Caki2 (cell line): ENCODE results near the gene ZNG1B. TPM values are rescaled to one million over a fixed set of nuclear protein-coding genes. Genes with fewer than 3 reads are reported as not detected.
"Not testable (repeated sequence)": the region's sequence is repeated elsewhere in the genome, so short reads cannot be mapped to it uniquely, and the experiment has no call there.

Experiments
- DNase-seq: peaks from one replicate; pipeline ENCODE4 v3.0.0-alpha.2; 2015; ENCODE audit warnings: low read depth
- in situ Hi-C: cut with HindIII; loops from 2 replicates; pipeline ENCODE4 v1.10.0; 2016; ENCODE audit warnings: low sequenced_read_pairs, low pct_unique_long_range_greater_than_20kb, mixed read lengths
- total RNA-seq: library from RNA; depleted of rRNA; stranded (reverse); fragments of >200 nt; shearing (Covaris generic); gene quantifications from 2 replicates; pipeline ENCODE4 v1.2.3, GENCODE V29; 2014; ENCODE audit warnings: low replicate concordance

The ZNG1B gene
- total RNA-seq, 1 experiment from 2014 or later, result 16.4 TPM

DNA sequence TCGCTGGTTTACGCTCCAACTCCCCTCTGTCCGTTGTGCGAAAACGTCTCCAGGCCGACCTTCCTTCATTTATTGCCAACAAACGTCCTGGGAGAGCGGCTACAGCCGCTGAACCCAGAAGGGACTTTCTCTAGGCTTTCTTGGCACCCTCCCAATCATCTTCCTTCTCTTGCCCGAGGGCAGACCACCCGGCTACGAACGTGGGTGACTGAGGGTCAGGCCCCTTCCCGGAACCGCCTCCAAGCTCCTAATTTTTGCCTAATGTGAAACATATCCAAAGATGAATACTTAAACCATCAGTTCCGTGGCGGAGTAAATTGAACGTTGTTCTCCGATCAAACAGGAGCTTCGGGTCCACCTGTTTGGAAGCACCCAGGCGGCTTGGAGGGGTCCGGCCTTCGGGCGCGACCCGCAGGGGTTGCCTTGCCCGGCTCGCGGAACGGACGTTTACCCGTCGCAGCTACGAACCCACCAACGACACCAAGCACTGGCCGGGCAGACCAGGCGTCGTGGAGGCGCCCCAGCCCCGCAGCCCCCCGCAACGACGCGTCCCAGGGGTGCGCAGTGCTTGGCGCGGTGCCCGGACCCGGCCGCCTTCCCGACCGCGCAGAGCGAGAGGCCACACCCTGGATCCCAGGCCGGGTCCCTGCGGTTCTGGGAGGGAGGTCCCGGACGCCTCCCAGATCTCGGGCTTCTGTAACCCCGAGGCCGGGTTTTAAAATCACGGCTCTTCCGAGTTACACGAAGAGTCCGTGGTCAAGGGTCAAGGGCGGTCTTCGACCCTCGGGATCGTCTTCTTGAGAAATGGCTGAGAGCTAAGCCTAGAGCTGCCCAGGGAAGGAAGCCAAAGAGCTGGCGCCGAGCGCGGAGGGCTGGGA is 65.0 kb downstream of the ZNG1B start:
- in situ Hi-C loops, DNase-seq: not testable (repeated sequence)

DNA sequence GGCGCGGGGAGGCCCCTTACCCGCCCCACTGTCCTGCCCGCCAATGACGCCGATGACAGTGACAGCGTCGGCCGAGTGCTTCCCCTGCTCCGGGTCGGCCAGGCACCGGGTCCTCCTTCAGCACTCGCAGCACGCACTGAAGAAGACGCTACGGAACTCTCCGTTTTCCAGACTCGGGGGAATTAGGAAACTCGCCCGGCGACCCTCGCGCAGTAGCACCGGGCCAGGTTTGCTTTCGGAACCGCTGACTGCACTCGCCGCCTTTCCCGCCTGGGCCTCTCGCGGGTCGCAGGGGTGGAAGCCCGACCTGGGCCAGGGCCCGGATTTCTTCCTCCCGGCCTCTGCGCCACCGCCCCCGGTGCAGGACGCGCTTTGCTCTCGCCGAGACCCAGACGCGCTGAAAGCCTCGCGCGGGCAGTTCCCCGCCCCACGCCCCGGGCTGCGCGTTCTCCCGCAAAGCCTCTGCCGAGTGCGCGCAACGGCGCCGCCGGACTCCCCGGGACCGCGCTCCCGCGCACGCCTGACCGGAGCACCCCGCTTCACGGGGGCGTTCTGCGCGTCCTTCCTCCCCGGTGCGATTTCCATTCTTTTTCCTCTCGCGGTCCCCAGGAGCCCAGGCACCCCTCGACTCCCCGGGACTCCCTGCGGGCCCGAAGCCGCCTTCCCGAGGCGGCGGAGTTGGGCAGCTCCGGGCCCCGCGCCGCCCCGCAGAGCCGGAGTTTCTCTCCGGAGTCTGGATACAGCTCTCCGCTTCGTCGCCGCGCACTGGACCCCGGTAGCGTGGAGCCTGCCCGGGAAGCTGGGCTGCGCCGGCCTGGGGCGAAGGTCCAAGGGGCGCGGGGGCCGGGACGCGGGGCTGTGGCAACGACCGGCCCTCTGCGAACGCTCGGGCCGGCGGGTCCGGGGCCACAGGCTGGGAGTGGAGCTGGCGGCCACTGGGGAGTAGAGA is 65.9 kb downstream of the ZNG1B start:
- DNase-seq, in situ Hi-C loops: not testable (repeated sequence)

DNA sequence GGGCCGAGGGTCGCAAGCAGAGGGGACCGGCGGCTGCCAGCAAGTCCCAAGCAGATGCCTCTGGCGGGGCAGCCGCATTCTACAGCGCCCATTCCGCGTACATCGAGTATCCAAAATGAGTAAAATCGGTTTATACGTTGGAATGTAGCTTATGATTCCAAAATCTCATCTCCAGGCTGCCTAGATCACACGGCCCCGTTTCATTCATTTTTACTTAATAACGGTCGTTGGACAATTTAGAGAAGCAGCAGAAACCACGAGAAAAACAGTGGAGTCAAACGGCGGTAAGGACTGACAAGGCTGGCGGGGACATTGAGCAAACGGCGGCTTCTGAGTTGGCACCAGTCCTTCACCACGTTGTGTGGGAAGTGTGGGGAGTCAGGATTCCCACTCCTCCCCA is 66.6 kb downstream of the ZNG1B start:
- not testable (repeated sequence) for DNase-seq

DNA sequence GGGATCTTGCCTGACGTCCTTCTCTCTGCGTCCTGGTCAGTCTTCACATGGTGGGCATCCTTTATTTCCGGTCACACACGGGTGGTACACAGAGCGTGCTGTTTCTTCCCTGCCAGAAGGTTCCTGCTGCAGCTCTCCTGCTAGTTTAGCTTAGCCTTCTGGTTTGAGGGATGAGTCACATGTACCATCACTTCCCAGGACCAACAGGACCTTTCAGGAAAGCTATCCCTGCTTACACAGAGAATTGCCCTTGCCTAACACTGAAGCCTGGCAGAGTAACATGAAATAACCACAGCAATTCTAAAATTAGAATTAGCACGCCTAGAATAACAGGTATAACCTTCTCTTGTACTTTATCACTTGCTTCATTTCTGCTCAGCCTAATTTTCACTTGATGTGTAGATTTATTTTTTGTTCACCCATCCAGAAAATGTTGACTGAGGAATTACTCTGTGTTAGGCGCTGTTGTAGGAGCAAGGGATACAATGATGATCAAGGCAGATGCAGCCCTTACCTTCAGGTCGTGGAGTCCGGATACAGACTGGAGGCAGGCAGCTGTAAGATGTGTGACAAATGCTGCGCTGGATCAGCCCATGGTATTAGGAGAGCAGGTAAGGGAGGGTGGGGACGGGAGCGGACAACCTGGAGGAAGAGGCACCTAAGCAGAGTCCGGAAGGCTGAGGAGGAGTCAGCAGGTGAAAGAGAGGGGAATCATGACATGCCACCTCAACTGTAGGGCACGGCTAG is 70.1 kb downstream of the ZNG1B start:
- in situ Hi-C loops, result not testable (repeated sequence)

More for the DNA sequence above, 66.6 kb downstream of the ZNG1B start:
- in situ Hi-C loops, result not testable (repeated sequence)

DNA sequence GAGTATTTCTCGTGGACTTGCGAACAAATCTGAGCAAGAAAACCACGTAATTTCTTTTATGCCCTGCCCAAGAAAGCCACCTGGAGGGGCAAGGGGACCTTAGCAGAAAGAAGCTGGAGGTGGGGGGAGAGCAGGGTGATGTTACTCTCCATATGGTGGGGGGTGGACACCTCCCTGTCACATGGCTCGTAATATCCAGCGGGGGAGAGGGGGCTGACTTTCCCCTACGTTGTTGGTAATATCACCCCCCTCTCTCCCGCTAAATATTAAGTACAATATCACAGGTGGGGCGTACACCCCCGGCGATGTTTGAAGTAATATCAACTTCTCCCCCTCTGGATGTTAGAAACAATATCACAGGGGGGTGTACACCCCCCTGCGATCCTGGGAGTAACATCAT is 70.7 kb downstream of the ZNG1B start:
- DNase-seq, in situ Hi-C loops: not testable (repeated sequence)

More for the DNA sequence above, 70.1 kb downstream of the ZNG1B start:
- DNase-seq, result not testable (repeated sequence)

DNA sequence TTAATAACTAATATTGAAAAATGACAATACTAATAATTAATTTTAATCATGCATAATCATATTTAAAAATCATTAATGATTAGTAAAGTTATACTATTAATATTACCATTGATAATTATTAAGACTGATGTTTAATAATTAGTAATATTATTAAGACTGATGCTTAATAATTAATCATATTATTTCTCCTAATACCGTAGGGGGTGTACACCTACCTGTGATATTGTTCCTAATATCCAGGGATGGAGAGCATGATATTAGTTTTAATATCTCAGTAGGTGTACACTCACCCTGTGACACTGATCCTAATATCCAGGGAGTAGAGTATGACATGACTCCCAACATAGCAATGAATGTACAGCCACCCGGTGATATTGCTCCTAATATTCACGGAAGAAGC is 73.4 kb downstream of the ZNG1B start:
- DNase-seq, in situ Hi-C loops: not testable (repeated sequence)

DNA sequence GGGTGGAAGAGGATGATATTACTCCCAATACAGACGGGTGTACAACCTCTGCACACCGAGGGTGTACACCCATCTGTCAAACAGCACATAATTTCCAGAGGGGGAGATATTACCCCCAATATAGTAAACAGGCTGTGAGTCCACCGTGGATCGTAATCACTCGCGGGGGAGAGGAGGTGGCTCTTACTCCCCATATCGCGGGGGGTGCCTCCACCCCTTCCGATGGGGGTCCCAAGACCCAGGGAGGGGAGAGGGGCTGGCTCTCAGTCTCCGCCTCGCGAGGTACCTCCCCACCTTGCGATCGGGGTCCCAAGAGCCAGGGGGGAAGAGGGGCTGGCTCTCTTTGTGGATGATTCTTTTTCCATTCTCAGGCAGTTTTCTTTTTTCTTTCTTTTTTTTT is 74.4 kb downstream of the ZNG1B start:
- in situ Hi-C loops, DNase-seq: not testable (repeated sequence)

DNA sequence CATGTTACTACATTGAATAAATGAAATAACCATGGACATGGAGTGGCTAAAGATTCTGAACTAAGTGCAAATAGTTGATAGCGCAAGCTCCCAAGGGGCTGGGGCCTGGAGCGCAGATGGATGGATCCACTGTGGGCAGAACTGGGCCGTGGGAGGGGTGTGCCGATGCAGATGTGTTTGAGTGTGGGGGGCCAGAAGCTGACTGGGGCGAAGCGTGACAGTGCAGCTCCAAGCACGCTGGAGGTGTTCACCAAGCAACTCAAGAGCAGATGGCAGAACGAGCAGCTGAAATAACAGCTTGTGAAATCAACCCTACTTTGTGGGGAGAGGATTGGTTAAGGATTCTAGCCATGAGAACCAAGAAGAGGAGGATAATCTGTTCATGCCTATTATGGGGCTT is 78.0 kb downstream of the ZNG1B start:
- in situ Hi-C loops, DNase-seq: not testable (repeated sequence)

DNA sequence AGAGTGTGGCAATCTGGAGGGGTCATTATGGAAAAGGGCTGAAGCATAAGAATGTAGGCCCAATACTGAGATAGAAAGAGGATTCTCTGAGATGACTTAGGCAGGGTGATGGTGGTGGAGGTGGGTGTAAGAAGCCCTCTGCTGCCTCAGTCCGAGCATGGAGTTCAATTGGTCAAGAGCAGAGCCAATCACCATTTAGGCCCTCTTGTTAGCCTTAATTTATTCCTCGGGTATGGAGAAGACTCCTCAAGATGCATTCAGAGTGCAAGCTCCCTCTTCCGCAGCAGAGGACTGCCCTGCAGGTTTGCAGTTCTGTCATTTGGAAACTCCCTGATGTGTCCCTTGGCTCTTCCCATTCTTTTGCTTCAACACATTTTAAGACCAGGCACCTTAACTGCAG is 78.5 kb downstream of the ZNG1B start:
- in situ Hi-C loops, DNase-seq: not testable (repeated sequence)

DNA sequence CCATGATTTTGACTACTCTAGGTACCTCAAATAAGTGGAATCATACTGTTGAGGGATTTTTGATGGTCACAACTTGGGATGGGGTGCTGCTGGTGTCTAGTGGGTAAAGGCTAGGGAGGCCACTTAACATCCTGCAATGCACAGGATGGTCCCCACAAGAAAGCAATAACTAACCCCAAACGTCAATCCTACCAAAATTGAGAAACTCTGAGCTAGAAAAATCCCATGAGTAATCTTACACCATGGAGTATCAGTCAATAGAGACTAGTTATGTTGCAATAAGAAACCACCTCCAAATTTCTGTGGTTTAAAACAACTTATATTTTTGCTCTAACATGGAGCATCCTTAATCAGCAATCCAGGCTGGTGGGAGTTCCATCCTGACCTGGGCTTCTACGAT is 79.5 kb downstream of the ZNG1B start:
- DNase-seq, in situ Hi-C loops: not testable (repeated sequence)

DNA sequence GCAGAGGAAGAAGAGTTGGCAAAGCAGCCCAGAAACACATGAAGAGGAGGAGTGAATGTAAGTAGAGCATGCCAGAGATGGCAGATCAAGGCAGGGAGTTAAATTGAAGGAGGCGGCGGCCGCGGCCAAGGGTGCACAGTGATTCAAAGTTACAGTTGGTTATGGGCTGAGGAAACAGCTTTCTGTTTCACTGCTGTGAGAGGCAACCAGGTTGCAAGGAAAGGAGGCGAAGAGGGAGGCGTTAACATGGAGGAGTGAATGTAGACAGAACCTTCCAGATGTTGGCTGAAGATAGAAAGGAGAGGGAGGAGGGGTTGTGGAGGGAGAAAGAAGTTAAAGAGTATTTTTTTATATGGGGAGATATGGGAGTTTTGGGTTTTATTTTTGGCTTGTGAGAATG is 83.3 kb downstream of the ZNG1B start:
- in situ Hi-C loops, DNase-seq: not testable (repeated sequence)

DNA sequence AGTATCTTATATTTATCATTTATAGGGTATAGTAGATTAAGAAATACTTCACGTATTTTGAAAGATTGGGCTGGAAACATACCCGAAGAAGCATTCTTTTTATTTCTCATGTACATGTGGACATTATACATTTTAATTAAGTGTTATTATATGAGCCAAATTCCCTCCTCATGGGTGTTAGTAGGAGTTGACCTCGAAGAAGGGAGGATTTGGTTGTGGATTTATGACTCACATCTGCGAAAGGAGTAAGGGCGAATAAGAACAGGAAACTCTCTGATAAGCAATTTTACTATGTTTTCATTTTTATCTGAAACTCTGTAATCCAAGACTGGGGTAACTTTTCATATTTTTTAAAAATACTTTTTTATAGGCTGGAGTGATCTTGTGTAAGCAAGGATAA is 84.0 kb downstream of the ZNG1B start:
- in situ Hi-C loops, DNase-seq: not testable (repeated sequence)

DNA sequence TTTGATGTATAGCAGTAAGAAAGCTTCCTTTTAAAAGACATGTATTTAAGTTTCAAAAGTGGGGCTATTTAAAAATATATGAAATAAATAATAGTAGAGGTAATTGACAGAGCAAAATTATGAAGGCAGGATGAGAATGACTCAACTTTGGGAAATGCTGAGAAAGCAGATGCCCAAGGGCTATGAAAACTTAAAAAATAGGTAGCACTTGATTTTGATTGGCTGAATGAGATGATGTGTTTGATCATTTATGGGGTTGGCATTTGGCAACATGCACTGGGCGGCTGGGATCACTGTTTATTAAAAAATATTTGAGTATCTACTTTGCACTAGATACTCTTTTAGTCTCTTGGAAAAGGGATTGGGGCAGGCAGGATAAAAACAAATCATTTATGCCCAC is 87.5 kb downstream of the ZNG1B start:
- DNase-seq, in situ Hi-C loops: not testable (repeated sequence)

DNA sequence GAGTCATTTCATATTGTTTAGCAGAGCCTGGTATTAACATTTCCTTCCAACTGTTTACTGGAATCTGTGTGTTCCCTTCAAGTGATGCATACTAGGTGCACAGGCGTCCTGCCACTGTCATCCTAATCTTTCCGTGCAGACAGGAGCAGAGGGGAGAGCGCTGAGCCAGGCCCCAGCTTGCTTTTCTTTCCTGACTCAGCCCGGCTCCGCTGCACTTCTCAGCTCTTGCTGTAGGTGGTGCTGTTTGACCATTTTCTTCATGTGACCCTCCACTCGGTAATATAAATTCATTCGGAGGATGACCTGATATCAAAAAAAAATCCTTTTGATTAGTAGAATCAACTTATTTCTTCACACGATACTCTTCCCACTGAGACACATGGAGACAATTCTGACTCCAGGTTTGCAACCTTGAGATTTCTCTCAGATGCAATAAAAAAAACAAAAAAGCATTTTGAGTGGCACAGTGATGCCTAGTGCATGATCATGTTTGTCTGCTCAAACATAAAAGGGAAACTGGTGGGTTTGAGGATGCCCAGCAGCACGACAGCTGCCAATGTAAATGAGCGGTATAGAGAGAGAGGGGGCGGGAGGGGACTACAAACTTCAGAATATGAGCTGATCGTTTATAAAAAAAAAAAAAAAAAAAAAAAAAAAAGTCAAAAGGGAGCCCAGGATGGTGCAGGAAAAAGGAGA is 90.0 kb downstream of the ZNG1B start:
- DNase-seq, in situ Hi-C loops: not testable (repeated sequence)

DNA sequence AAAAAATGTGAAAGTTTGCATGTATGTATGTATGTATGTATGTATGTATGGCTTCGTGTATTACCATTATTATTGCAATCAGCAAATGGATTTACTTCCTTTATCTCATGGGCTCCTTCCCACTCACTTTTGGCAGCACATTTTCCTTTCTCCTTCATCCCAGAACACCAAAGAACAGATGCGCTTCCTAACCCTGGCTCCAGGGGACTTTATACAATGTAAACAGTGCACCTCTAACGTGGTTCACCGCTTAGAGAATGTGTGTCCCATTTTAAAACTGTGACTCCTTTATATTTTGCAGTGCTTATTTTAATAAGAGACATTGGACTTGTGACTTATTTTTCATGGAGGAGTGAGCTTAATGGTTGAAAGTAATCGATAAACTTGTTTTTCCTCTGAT is 90.6 kb downstream of the ZNG1B start:
- DNase-seq, in situ Hi-C loops: not testable (repeated sequence)

DNA sequence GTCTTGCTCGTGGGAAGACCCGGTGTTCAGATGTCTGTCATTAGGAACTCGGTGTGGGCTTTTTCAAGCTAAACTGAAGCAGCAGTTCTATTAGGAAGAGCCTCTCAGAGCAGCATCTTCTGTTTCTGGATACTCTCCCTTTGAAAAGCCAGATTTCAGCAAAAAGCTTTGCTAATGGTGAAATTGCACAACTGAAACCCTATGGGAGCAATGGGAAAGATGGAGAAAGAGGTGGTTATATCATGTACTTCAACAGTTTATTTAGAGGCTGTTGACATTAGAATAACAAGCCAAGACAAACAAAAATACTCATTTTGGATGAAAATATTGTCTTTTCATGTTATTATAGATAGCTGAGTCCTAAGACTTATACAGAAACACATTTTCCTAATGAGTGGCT is 91.4 kb downstream of the ZNG1B start:
- DNase-seq, in situ Hi-C loops: not testable (repeated sequence)

DNA sequence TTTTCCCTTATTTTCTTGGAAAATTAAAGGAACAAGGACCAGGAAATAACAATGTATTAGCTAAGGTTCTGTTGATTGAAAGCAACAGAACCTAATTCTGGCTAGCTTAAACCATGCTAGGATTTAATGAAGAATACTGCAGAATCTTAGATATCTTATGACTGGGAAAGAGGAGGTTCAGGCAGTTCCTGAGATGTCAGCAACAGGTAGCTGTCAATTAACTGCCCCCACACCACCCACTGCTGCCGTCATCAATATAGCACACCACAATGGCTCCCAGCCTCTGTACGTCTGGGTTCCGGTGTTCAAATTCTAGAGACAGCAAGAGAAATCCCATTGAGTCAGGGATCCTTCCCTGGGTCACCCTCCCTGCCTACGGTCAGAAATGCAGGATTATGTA is 95.5 kb downstream of the ZNG1B start:
- in situ Hi-C loops, result not testable (repeated sequence)

More for the DNA sequence above, 95.5 kb downstream of the ZNG1B start:
- not testable (repeated sequence) for DNase-seq
